Measurements from ENCODE around the gene SREK1.
"Not testable (repeated sequence)": the region's sequence is repeated elsewhere in the genome, so short reads cannot be mapped to it uniquely, and the experiment has no call there.

The SREK1 gene

DNA sequence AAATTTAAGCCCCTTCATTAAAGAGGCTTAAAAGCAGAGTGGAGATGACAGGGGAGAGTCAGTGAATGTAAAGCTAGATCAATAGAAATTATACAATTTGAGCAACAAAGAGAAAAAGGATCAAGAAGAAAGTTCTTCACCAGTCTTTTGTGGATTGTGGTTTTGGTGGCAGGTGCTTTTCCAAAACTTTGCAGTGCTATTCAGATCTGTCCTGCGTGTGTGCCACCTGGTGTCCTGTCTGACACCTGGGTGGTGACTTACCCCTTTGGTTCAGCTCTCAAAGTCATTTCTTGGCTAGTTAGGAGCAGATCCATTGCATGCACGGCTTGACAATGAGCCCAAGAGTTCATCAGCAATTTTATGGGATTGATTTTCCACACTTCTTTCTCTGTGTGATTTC lies 69.4 kb downstream of the SREK1 start:
- no peak for DNase-seq (ENCODE audit: low read depth in 2 of 2, low spot score in 1 of 2)

DNA sequence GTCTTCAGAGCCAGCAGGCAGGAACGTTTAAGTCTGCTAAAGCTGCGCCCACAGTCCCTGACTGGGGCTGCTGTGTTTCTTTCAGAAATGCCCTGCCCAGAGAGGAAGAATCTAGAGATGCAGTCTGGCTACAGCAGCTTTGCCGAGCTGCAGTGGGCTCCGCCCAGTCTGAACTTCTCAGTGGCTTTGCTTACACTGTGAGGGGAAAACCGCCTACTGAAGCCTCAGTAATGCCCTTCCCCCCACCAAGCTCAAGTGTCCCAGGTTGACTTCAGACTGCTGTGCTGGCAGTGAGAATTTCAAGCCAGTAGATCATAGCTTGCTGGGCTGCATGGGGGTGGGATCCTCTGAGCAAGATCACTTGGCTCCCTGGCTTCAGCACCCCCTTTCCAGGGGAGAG lies 78.4 kb downstream of the SREK1 start:
- DNase-seq (ENCODE audit: low read depth in 2 of 2, low spot score in 1 of 2) = no peak

DNA sequence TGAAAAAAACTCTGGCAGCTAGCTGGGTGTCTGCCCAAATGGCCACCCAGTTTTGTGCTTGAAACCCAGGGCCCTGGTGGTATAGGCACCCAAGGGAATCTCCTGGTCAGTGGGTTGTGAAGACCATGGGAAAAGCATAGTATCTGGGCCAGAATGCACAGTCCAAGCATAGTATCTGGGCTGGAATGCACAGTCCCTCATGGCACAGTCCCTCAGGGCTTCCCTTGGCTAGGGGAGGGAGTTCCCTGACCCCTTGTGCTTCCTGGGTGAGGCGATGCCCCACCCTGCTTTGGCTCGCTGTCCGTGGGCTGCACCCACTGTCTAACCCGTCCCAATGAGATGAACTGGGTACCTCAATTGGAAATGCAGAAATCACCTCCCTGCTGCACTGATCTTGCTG lies 78.8 kb downstream of the SREK1 start:
- not testable (repeated sequence) for DNase-seq (ENCODE audit: low read depth in 2 of 2, low spot score in 1 of 2)

DNA sequence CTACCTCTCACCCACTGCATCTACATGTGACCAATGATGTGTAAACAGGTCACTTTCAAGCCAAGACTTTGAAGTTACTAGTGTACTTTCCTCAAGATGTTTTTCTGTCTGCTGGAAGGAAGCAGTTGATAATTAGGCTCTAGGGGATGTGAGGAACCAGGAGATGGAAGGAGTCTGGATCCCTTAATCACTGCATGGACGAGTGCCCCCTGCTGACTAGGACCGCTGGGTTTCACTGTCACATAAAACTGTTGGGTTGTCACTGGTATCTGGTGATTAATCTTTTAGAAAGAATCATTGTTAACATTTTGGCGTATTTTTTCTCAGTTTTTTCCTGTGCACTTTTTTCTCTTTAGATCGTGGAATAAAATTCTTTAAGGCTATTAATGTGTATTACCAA lies 79.5 kb downstream of the SREK1 start:
- no peak for DNase-seq (ENCODE audit: low read depth in 2 of 2, low spot score in 1 of 2)

- no peak for DNase-seq (ENCODE audit: low read depth in 2 of 2, low spot score in 1 of 2)
Measured at GRCh38 chr5:66224274-66224673, 80.2 kb downstream of the SREK1 start.

DNA sequence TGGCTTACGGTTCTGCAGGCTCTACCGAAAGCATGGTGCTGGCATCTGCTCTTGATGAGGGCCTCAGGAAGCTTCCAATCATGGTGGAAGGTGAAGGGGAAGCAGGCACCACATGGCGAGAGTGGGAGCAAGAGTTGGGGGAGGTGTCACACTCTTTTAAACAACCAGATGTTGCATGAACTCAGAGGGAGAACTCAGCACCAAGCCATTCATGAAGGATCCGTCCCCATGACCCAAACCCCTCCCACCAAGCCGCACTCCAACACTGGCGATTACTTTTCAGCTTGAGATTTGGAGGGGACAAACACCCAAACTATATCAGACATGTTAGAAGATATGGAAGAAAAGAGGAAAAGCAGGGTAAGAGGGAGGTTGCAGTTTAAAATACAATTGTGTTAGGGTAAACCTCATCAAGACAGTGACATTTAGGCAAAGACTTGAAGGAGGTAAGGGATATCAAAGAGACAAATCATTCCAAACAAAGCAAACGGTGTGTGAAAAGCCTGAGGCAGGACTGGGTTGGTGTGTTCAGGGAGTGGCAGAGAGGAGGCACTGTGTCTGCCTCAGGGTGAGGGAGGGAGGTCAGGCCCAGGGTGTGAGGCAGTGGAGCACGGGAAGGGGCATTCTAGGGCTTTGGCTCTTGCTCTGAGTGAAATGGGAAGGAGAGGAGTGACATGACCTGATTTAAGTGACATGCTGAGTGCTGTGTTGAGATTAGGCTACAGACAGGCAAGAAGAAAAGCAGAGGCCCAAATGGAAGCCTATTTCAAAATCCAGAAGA lies 80.9 kb downstream of the SREK1 start:
- DNase-seq (ENCODE audit: low read depth in 2 of 2, low spot score in 1 of 2) = no peak

DNA sequence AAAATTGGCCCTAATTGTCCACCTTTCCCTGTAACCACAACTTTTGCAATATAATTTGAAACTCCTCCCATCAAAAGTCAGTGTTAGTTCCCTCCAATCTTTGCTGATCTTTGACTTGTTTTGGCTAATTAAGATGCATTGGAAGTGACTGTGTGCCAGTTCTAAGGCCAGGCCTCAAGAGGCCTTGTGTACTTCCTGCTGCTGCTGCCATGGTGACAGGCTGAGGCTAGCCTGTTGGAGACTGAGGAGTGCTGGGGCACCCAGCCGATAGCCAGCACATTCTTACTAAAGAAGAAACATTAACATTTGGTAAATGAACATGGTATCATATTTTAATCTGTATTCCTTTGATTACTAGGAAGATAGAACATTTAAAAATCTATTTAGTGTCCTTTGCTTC lies 86.5 kb downstream of the SREK1 start:
- DNase-seq (ENCODE audit: low read depth in 2 of 2, low spot score in 1 of 2) = no peak

DNA sequence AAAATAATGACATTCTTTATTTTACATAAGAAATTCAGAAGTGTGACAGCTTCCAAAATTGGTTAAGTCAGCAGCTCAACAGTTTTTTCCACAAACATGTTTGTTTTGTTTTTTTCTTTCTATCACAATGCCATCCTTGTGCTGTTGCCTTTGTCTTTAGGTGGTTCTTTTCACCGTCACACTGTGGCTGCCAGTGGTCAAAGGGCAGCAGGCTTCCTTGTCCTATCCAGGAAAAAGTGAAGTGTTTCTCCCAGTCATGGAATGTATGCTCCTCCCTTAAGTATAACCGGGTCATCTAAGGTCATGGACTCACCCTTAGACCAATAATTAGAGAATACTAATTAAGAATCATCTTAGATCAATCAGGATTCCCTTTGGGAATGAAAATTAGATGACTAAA lies 87.4 kb downstream of the SREK1 start:
- DNase-seq (ENCODE audit: low read depth in 2 of 2, low spot score in 1 of 2) = no peak

- no peak for DNase-seq (ENCODE audit: low read depth in 2 of 2, low spot score in 1 of 2)
Measured at GRCh38 chr5:66232275-66232674, 88.2 kb downstream of the SREK1 start.

DNA sequence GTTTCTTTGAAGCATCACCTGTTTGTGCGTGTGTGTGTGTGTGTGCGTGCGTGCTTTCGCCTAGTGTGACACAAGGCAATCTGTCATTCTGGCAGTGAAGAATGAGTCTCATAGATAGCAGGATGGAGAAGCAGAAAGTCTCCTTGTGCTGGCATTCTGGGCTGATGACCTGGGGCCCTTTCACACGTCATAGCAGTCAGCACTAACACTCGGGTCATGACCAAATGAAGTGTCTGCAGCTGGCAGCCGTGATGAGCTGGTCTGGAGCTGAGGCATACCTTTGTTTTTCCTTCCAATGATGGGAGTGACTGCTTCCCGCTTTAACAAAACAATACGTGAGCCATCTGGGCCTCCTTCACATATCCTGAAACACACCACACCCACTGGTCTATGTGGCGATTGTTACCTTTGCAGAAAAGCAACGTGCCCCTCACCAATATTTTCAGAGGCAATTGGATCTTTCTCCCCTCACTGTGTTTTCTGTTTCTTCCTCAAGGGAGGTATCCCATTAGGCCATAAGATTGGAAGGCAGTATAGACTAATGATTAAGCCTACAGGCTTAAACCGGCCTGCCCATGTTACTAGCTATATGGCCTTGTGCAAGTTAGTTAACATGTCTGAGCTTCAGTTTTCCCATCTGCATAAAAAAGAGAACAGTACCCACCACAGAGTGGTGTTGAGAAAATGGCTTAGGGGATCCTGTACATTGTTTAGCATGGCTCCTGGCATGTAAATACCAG lies 88.8 kb downstream of the SREK1 start:
- DNase-seq (ENCODE audit: low read depth in 2 of 2, low spot score in 1 of 2) = no peak

Measured in stimulated activated CD8-positive, alpha-beta memory T cell treated with anti-CD3 and anti-CD28 coated beads, Interleukin-4, amount 100 ng/mL, for 1 hour (primary cell).